ENCODE measurements around the gene TPM4.

GRCh38 chr19:16088351-16089009 is 12.2 kb downstream of the TPM4 start:
- TF ChIP-seq CTCF (IDR thresholded peaks at IDR 0.05) (no peak), POLR2A (IDR thresholded peaks at IDR 0.05) (no peak)

Measured in thyroid gland (tissue), 4 donors.